ENCODE measurements around the gene TRIM50.

Gene TRIM50

DNA sequence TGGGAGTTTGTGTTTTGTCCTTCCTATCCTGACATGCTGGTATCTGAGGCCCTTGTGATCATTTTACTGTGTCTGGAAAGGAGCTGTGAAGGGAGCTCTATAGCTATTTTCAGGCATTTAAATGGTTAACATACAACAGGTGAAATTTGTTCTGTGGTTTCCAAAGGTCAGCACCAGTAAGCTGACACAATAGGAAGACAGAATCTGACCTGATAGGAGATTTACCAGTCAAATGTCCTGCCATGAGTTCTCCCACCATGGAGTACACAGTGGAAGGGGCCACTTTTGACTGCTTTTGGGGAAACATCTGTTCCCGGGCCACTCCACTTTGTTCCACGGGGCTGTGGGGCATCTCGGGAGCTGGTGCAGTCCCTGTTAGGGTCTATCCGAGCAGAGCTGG lies 17.7 kb upstream of the TRIM50 start:
- H3K36me3 ChIP-seq (ENCODE audit: insufficient read depth, low read length): no peaks in the 10 kb centered on the region
- TF ChIP-seq, protein P1, sequence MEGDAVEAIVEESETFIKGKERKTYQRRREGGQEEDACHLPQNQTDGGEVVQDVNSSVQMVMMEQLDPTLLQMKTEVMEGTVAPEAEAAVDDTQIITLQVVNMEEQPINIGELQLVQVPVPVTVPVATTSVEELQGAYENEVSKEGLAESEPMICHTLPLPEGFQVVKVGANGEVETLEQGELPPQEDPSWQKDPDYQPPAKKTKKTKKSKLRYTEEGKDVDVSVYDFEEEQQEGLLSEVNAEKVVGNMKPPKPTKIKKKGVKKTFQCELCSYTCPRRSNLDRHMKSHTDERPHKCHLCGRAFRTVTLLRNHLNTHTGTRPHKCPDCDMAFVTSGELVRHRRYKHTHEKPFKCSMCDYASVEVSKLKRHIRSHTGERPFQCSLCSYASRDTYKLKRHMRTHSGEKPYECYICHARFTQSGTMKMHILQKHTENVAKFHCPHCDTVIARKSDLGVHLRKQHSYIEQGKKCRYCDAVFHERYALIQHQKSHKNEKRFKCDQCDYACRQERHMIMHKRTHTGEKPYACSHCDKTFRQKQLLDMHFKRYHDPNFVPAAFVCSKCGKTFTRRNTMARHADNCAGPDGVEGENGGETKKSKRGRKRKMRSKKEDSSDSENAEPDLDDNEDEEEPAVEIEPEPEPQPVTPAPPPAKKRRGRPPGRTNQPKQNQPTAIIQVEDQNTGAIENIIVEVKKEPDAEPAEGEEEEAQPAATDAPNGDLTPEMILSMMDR (conservative IDR thresholded peaks at IDR 0.05; ENCODE audit: low read length): no peak
- TF ChIP-seq EZH2phosphoT487 (IDR thresholded peaks at IDR 0.05; ENCODE audit: borderline replicate concordance): no peak
- no peaks in the 10 kb centered on the region for H3K27me3 ChIP-seq (ENCODE audit: insufficient read depth, low read length, poor library complexity, severe bottlenecking)
- no peaks in the 10 kb centered on the region for H4K20me1 ChIP-seq (ENCODE audit: insufficient read depth, low read length, poor library complexity, severe bottlenecking)
- H3F3A ChIP-seq (ENCODE audit: low read depth): no peaks in the 10 kb centered on the region
- H3K4me3 ChIP-seq (ENCODE audit: low read length, poor library complexity, severe bottlenecking): no peak overlapping the region
- no peak overlapping the region for H2AFZ ChIP-seq (ENCODE audit: low read length)
- H3K79me2 ChIP-seq (ENCODE audit: insufficient read depth, low read length): no peaks in the 10 kb centered on the region
- H3K9me2 ChIP-seq (replicated peaks; ENCODE audit: low read depth, low read length): no peaks in the 10 kb centered on the region
- H3K9me3 ChIP-seq (ENCODE audit: insufficient read depth, low read depth, low read length): no peaks in the 10 kb centered on the region
- H3K4me1 ChIP-seq (ENCODE audit: insufficient read depth, low read length, poor library complexity, severe bottlenecking): no peaks in the 10 kb centered on the region
- no peak overlapping the region for H3K4me2 ChIP-seq (ENCODE audit: low read depth, low read length, poor library complexity, severe bottlenecking)
- H3K9ac ChIP-seq (ENCODE audit: low read depth, low read length, poor library complexity, severe bottlenecking): no peak overlapping the region

DNA sequence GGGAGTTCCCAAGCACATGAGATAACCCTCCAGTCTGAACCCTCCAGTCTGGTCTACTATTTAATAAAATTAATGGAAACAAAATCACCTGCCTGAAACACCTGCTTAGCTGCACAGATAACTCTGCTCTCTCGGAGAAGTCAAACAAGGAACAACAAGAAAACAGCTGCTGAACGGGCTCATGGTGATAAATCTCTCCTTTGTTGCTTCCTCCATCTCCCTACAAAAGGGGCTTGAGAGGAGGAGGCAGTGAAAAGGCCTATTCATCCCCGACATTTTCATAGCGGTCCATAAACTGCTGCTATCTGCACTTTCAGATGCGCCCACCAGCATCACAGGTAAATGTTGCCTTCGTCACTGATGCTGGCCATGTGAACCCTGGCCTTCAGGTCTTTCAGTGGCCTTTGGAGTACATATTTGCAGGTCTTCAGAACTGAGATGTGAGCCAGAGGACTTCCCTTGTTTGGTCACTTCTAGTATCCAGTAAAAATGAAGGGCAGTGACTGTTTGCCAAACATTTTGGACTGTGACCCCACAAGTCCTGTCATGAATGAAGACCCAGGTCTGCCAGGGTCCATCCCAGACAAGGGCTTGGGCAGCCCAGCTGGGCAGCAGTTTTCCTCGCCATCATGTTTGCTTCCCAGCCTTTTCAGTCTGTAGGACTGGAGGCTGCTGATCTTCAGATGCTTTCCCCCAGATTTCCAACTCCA lies 15.9 kb upstream of the TRIM50 start:
- Histone ChIP-seq H3K27me3 (ENCODE audit: insufficient read depth, low read length, poor library complexity, severe bottlenecking) (no peaks in the 10 kb centered on the region), H4K20me1 (ENCODE audit: insufficient read depth, low read length, poor library complexity, severe bottlenecking) (no peaks in the 10 kb centered on the region), H3K36me3 (ENCODE audit: insufficient read depth, low read length) (no peaks in the 10 kb centered on the region), H3K9me3 (ENCODE audit: insufficient read depth, low read depth, low read length) (no peaks in the 10 kb centered on the region), H2AFZ (ENCODE audit: low read length) (no peak overlapping the region), H3K4me1 (ENCODE audit: insufficient read depth, low read length, poor library complexity, severe bottlenecking) (no peaks in the 10 kb centered on the region), H3K9ac (ENCODE audit: low read depth, low read length, poor library complexity, severe bottlenecking) (no peak overlapping the region), H3K4me2 (ENCODE audit: low read depth, low read length, poor library complexity, severe bottlenecking) (no peak overlapping the region), H3F3A (ENCODE audit: low read depth) (no peaks in the 10 kb centered on the region), H3K4me3 (ENCODE audit: low read length, poor library complexity, severe bottlenecking) (no peak overlapping the region), H3K9me2 (replicated peaks; ENCODE audit: low read depth, low read length) (no peaks in the 10 kb centered on the region), H3K79me2 (ENCODE audit: insufficient read depth, low read length) (no peaks in the 10 kb centered on the region)
- no peak for TF ChIP-seq EZH2phosphoT487 (IDR thresholded peaks at IDR 0.05; ENCODE audit: borderline replicate concordance)

DNA sequence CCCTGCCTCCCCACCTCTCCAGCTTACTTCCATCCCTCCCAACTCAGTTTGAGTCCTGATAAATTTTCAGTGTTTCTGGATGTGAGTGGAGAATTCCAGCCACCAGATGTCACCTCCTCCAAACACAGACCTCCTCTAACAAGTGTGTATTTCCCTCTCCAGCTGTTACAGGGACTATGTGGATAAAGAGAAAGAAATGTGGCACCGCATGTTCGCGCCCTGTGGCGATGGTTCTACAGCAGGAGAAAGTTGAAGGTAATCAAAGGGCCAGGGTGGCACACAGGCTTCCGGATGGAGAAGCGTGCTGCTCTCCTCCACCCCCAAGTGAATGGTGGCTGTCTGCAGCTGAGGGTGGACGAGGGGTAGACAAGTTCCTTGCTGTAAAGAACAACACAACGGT lies 14.8 kb upstream of the TRIM50 start:
- no peaks in the 10 kb centered on the region for H3F3A ChIP-seq (ENCODE audit: low read depth)
- H3K79me2 ChIP-seq (ENCODE audit: insufficient read depth, low read length): no peaks in the 10 kb centered on the region
- no peaks in the 10 kb centered on the region for H3K27me3 ChIP-seq (ENCODE audit: insufficient read depth, low read length, poor library complexity, severe bottlenecking)
- H4K20me1 ChIP-seq (ENCODE audit: insufficient read depth, low read length, poor library complexity, severe bottlenecking): no peaks in the 10 kb centered on the region
- H3K4me1 ChIP-seq (ENCODE audit: insufficient read depth, low read length, poor library complexity, severe bottlenecking): no peaks in the 10 kb centered on the region
- H2AFZ ChIP-seq (ENCODE audit: low read length): no peak overlapping the region
- no peaks in the 10 kb centered on the region for H3K9me3 ChIP-seq (ENCODE audit: insufficient read depth, low read depth, low read length)
- H3K9ac ChIP-seq (ENCODE audit: low read depth, low read length, poor library complexity, severe bottlenecking): no peak overlapping the region
- H3K36me3 ChIP-seq (ENCODE audit: insufficient read depth, low read length): no peaks in the 10 kb centered on the region
- no peak overlapping the region for H3K4me2 ChIP-seq (ENCODE audit: low read depth, low read length, poor library complexity, severe bottlenecking)
- no peak overlapping the region for H3K4me3 ChIP-seq (ENCODE audit: low read length, poor library complexity, severe bottlenecking)
- no peaks in the 10 kb centered on the region for H3K9me2 ChIP-seq (replicated peaks; ENCODE audit: low read depth, low read length)
- TF ChIP-seq, protein P1 (conservative IDR thresholded peaks at IDR 0.05; ENCODE audit: low read length): no peak

DNA sequence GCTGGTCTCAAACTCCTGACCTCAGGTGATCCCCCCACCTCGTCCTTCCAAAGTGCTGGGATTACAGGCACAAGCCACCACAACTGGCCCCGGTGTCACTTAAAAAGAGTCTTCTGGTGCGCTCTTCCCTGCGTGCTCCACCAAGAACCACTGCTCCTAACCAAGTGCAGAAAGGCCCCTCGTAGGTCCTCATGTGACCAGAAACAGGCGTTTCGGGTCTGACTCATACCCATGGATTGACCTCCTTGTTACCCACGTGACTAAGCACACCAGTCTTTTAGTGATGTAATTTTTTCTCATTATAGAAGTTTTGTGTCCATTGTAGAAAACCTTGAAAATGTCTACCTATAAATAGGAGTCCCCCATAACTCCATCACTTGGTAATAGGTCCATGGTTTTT lies 14.0 kb upstream of the TRIM50 start:
- Histone ChIP-seq H3K9ac (ENCODE audit: low read depth, low read length, poor library complexity, severe bottlenecking) (no peak overlapping the region), H3F3A (ENCODE audit: low read depth) (no peaks in the 10 kb centered on the region), H4K20me1 (ENCODE audit: insufficient read depth, low read length, poor library complexity, severe bottlenecking) (no peaks in the 10 kb centered on the region), H3K4me1 (ENCODE audit: insufficient read depth, low read length, poor library complexity, severe bottlenecking) (no peaks in the 10 kb centered on the region), H3K9me3 (ENCODE audit: insufficient read depth, low read depth, low read length) (no peaks in the 10 kb centered on the region), H3K36me3 (ENCODE audit: insufficient read depth, low read length) (no peaks in the 10 kb centered on the region), H3K4me2 (ENCODE audit: low read depth, low read length, poor library complexity, severe bottlenecking) (no peak overlapping the region), H3K9me2 (replicated peaks; ENCODE audit: low read depth, low read length) (no peaks in the 10 kb centered on the region), H3K27me3 (ENCODE audit: insufficient read depth, low read length, poor library complexity, severe bottlenecking) (no peaks in the 10 kb centered on the region), H2AFZ (ENCODE audit: low read length) (no peak overlapping the region), H3K4me3 (ENCODE audit: low read length, poor library complexity, severe bottlenecking) (no peak overlapping the region), H3K79me2 (ENCODE audit: insufficient read depth, low read length) (no peaks in the 10 kb centered on the region)
- TF ChIP-seq, protein P1 (conservative IDR thresholded peaks at IDR 0.05; ENCODE audit: low read length): no peak
- TF ChIP-seq EZH2phosphoT487 (IDR thresholded peaks at IDR 0.05; ENCODE audit: borderline replicate concordance): no peak
